K562 (cell line): ENCODE data around the gene NR1D1. TPM values are rescaled to one million over a fixed set of nuclear protein-coding genes. Genes with fewer than 3 reads are reported as not detected.

ENCODE experiments used
- ARID2 ChIP-seq: fragments of 450-650 bp; IDR thresholded peaks from 2 replicates; pipeline ENCODE4 v1.6.1; 2017; ENCODE audit warnings: antibody characterized with exemption, mild to moderate bottlenecking
- CXXC5 ChIP-seq: fragments of 250-450 bp; sonication (Bioruptor Pico); IDR thresholded peaks from 2 replicates; pipeline ENCODE4 v1.8.0; 2022; ENCODE audit warnings: inconsistent platforms, mild to moderate bottlenecking, moderate library complexity
- KLF6 ChIP-seq: fragments of 250-450 bp; sonication (Bioruptor Pico); IDR thresholded peaks from 2 replicates; pipeline ENCODE4 v1.4.0; 2020; ENCODE audit warnings: mild to moderate bottlenecking, moderate library complexity, borderline replicate concordance
- LCOR ChIP-seq: sonication (generic); formaldehyde crosslinking; IDR thresholded peaks from 2 replicates; pipeline ENCODE4 v1.8.0; 2022; ENCODE audit warnings: mild to moderate bottlenecking, missing genetic modification reagents
- MYC ChIP-seq, 2 experiments: fragments of 250-450 bp in 1 of 2; sonication (Bioruptor Pico) in 1 of 2; IDR thresholded peaks; 2 replicates each; pipeline versions ENCODE4 v1.5.1 to v1.6.1; 2012 to 2021; ENCODE audit warnings: low read depth in 2 of 2, borderline replicate concordance in 1 of 2, improper control_type of control experiment in 1 of 2, low read length in 1 of 2, mild to moderate bottlenecking in 1 of 2, moderate library complexity in 1 of 2
- PHF8 ChIP-seq: fragments of 200-600 bp; sonication (generic); IDR thresholded peaks from 2 replicates; pipeline ENCODE4 v1.6.1; 2012; ENCODE audit warnings: mixed run types, mild to moderate bottlenecking, inconsistent platforms, low read length, moderate library complexity, borderline replicate concordance
- RFX5 ChIP-seq: IDR thresholded peaks from 2 replicates; pipeline ENCODE4 v1.6.1; 2011; ENCODE audit warnings: low read depth, mild to moderate bottlenecking, improper control_type of control experiment, low read length
- RUNX1 ChIP-seq: sonication (generic); IDR thresholded peaks from 2 replicates; pipeline ENCODE4 v1.6.1; 2016; ENCODE audit warnings: antibody characterized with exemption, low read depth
- TCF7 ChIP-seq: sonication (generic); IDR thresholded peaks from 2 replicates; pipeline ENCODE4 v1.6.1; 2016; ENCODE audit warnings: antibody characterized with exemption, borderline replicate concordance
- YY1 ChIP-seq, 3 experiments: IDR thresholded peaks; 2 replicates each; pipeline ENCODE4 v1.6.1; 2011; ENCODE audit warnings: low read length in 2 of 3, mild to moderate bottlenecking in 2 of 3, moderate library complexity in 2 of 3, borderline replicate concordance in 1 of 3, control low read depth in 1 of 3, low read depth in 1 of 3; ENCODE audit not compliant: insufficient read depth in 3 of 3, insufficient replicate concordance in 2 of 3, control insufficient read depth in 1 of 3, insufficient read length in 1 of 3; ENCODE audit errors: extremely low read depth in 1 of 3
- ZNF408 ChIP-seq: fragments of 250-450 bp; sonication (Bioruptor Pico); IDR thresholded peaks from 2 replicates; pipeline ENCODE4 v1.4.0; 2020; ENCODE audit warnings: low read depth, mild to moderate bottlenecking, moderate library complexity
- ZNF445 ChIP-seq: fragments of 250-450 bp; sonication (Bioruptor Pico); IDR thresholded peaks from 2 replicates; pipeline ENCODE4 v1.4.0; 2020; ENCODE audit warnings: low read depth, mild to moderate bottlenecking, moderate library complexity
- polyA plus RNA-seq, 8 experiments: library from polyadenylated mRNA; depleted of rRNA in 4 of 8; stranded (reverse) in 5 of 8; unstranded in 3 of 8; fragments of >200 nt; fragmentation: Nextera tagmentation in 2 of 8; fragmentation: Illumina TruSeq in 1 of 8; extraction: Ambion mirVana in 2 of 8; extraction: Trizol in 1 of 8; gene quantifications; 2 replicates each; pipeline versions ENCODE4 v1.2.1 to v1.2.3, GENCODE V29; 2011 to 2014; ENCODE audit warnings: inconsistent platforms in 1 of 8, missing spikeins in 1 of 8
- total RNA-seq, 7 experiments: library from RNA; depleted of rRNA in 6 of 7; stranded (reverse); fragments of >200 nt in 6 of 7; fragmentation: Illumina TruSeq in 2 of 7; extraction: Trizol in 2 of 7; gene quantifications; 2 replicates each; pipeline versions ENCODE4 v1.2.1 to v1.2.3, GENCODE V29; 2011 to 2021; ENCODE audit warnings: low replicate concordance in 1 of 7
- TF ChIP-seq, protein P1 (sequence below): fragments of 450-650 bp; formaldehyde crosslinking; IDR thresholded peaks from 2 replicates; pipeline ENCODE4 v1.4.0; 2022; ENCODE audit warnings: missing genetic modification characterization
- TF ChIP-seq, protein P2 (sequence below): fragments of 200-800 bp; sonication (Bioruptor generic); IDR thresholded peaks from 2 replicates; pipeline ENCODE4 v1.6.1; 2017; ENCODE audit warnings: missing genetic modification characterization, missing compliant biosample characterization
- TF ChIP-seq, protein P3 (sequence below): fragments of 450-650 bp; formaldehyde crosslinking; conservative IDR thresholded peaks from 2 replicates; pipeline ENCODE4 v1.4.0; 2022; ENCODE audit warnings: mild to moderate bottlenecking, missing genetic modification characterization
- TF ChIP-seq, protein P4 (sequence below): fragments of 450-650 bp; IDR thresholded peaks from 2 replicates; pipeline ENCODE4 v1.6.1; 2017; ENCODE audit warnings: antibody characterized with exemption, mild to moderate bottlenecking

Gene NR1D1
- total and polyA plus RNA-seq, 9 of the 15 experiments (the other 6 are each of a cell fraction or from before 2014, with no cell fraction given), result 0.25 to 7.7 (median 0.65) TPM

GRCh38 chr17:40111221-40112128, 11.1 kb upstream of the NR1D1 start (continued):
- TF ChIP-seq ZNF408 (CRISPR knock-in tag) (no peak), CXXC5 (CRISPR knock-in tag) (peak; percentile 74), MYC (IDR thresholded peaks at IDR 0.05; ENCODE audit: low read depth, low read length) (peak; percentile 87), MYC (CRISPR knock-in tag; IDR thresholded peaks at IDR 0.05; ENCODE audit: borderline replicate concordance, low read depth) (0 out of 2 replicates have a peak, but pooled peaks have one; percentile 25), PHF8 (no peak; the same call in 1 of the 2 replicates), YY1 (IDR thresholded peaks at IDR 0.05; ENCODE audit: borderline replicate concordance in 1 of 3, control insufficient read depth in 1 of 3, extremely low read depth in 1 of 3, insufficient read depth in 3 of 3, insufficient read length in 1 of 3, insufficient replicate concordance in 2 of 3, low read depth in 1 of 3, low read length in 2 of 3) (peak in 1 of 3 experiments; percentile 42), ARID2 (peak; percentile 89), LCOR (CRISPR knock-in tag) (peak; percentile 18; the same call in 1 of the 2 replicates), ZNF445 (CRISPR knock-in tag) (peak; percentile 14; the same call in 1 of the 2 replicates), KLF6 (no peak), RFX5 (peak; percentile 53; the same call in 1 of the 2 replicates), TCF7 (no peak), RUNX1 (no peak)
- TF ChIP-seq, protein P1, sequence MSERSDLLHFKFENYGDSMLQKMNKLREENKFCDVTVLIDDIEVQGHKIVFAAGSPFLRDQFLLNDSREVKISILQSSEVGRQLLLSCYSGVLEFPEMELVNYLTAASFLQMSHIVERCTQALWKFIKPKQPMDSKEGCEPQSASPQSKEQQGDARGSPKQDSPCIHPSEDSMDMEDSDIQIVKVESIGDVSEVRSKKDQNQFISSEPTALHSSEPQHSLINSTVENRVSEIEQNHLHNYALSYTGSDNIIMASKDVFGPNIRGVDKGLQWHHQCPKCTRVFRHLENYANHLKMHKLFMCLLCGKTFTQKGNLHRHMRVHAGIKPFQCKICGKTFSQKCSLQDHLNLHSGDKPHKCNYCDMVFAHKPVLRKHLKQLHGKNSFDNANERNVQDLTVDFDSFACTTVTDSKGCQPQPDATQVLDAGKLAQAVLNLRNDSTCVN (CRISPR knock-in tag), result peak; percentile 5; the same call in 1 of the 2 replicates
- TF ChIP-seq, protein P2, sequence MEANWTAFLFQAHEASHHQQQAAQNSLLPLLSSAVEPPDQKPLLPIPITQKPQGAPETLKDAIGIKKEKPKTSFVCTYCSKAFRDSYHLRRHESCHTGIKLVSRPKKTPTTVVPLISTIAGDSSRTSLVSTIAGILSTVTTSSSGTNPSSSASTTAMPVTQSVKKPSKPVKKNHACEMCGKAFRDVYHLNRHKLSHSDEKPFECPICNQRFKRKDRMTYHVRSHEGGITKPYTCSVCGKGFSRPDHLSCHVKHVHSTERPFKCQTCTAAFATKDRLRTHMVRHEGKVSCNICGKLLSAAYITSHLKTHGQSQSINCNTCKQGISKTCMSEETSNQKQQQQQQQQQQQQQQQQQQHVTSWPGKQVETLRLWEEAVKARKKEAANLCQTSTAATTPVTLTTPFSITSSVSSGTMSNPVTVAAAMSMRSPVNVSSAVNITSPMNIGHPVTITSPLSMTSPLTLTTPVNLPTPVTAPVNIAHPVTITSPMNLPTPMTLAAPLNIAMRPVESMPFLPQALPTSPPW, result peak; percentile 91
- TF ChIP-seq, protein P3, sequence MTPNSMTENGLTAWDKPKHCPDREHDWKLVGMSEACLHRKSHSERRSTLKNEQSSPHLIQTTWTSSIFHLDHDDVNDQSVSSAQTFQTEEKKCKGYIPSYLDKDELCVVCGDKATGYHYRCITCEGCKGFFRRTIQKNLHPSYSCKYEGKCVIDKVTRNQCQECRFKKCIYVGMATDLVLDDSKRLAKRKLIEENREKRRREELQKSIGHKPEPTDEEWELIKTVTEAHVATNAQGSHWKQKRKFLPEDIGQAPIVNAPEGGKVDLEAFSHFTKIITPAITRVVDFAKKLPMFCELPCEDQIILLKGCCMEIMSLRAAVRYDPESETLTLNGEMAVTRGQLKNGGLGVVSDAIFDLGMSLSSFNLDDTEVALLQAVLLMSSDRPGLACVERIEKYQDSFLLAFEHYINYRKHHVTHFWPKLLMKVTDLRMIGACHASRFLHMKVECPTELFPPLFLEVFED, result 0 out of 2 replicates have a peak, but pooled peaks have one; percentile 42
- TF ChIP-seq, protein P4, sequence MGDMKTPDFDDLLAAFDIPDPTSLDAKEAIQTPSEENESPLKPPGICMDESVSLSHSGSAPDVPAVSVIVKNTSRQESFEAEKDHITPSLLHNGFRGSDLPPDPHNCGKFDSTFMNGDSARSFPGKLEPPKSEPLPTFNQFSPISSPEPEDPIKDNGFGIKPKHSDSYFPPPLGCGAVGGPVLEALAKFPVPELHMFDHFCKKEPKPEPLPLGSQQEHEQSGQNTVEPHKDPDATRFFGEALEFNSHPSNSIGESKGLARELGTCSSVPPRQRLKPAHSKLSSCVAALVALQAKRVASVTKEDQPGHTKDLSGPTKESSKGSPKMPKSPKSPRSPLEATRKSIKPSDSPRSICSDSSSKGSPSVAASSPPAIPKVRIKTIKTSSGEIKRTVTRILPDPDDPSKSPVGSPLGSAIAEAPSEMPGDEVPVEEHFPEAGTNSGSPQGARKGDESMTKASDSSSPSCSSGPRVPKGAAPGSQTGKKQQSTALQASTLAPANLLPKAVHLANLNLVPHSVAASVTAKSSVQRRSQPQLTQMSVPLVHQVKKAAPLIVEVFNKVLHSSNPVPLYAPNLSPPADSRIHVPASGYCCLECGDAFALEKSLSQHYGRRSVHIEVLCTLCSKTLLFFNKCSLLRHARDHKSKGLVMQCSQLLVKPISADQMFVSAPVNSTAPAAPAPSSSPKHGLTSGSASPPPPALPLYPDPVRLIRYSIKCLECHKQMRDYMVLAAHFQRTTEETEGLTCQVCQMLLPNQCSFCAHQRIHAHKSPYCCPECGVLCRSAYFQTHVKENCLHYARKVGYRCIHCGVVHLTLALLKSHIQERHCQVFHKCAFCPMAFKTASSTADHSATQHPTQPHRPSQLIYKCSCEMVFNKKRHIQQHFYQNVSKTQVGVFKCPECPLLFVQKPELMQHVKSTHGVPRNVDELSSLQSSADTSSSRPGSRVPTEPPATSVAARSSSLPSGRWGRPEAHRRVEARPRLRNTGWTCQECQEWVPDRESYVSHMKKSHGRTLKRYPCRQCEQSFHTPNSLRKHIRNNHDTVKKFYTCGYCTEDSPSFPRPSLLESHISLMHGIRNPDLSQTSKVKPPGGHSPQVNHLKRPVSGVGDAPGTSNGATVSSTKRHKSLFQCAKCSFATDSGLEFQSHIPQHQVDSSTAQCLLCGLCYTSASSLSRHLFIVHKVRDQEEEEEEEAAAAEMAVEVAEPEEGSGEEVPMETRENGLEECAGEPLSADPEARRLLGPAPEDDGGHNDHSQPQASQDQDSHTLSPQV, result peak; percentile 91
